Effector CD8-positive, alpha-beta T cell (primary cell): ENCODE measurements around the gene MARCHF10.
"Not testable (repeated sequence)": the region's sequence is repeated elsewhere in the genome, so short reads cannot be mapped to it uniquely, and the experiment has no call there.

Source experiments
- DNase-seq: peaks from one replicate; lab custom pipeline; 2025; lab: John Stamatoyannopoulos, UW

MARCHF10 gene

GRCh38 chr17:62696726-62697490, 111.2 kb downstream of the MARCHF10 start:
- DNase-seq, result no peak

- no peak for DNase-seq
Observed at GRCh38 chr17:62696256-62696655, 111.9 kb downstream of the MARCHF10 start.

- not testable (repeated sequence) for DNase-seq
Observed at GRCh38 chr17:62695093-62695738, 112.9 kb downstream of the MARCHF10 start.

- no peak for DNase-seq
Observed at GRCh38 chr17:62693616-62694409, 114.3 kb downstream of the MARCHF10 start.

GRCh38 chr17:62692721-62693431, 115.2 kb downstream of the MARCHF10 start:
- DNase-seq, result no peak

- no peak for DNase-seq
Observed at GRCh38 chr17:62692159-62692651, 115.9 kb downstream of the MARCHF10 start.

- not testable (repeated sequence) for DNase-seq
Observed at GRCh38 chr17:62691589-62691915, 116.6 kb downstream of the MARCHF10 start.

GRCh38 chr17:62690168-62690897, 117.8 kb downstream of the MARCHF10 start:
- DNase-seq, result no peak

- DNase-seq, result no peak
Observed at GRCh38 chr17:62689441-62690167, 118.5 kb downstream of the MARCHF10 start.

- DNase-seq, result no peak
Observed at GRCh38 chr17:62688398-62689160, 119.5 kb downstream of the MARCHF10 start.

GRCh38 chr17:62687997-62688396, 120.1 kb downstream of the MARCHF10 start:
- no peak for DNase-seq

GRCh38 chr17:62684179-62684578, 123.9 kb downstream of the MARCHF10 start:
- DNase-seq, result no peak

GRCh38 chr17:62681939-62682381, 126.2 kb downstream of the MARCHF10 start:
- no peak for DNase-seq

- no peak for DNase-seq
Observed at GRCh38 chr17:62681061-62681938, 126.8 kb downstream of the MARCHF10 start.

- DNase-seq, result no peak
Observed at GRCh38 chr17:62680541-62681052, 127.5 kb downstream of the MARCHF10 start.

- no peak for DNase-seq
Observed at GRCh38 chr17:62679866-62680377, 128.2 kb downstream of the MARCHF10 start.

- no peak for DNase-seq
Observed at GRCh38 chr17:62678214-62678919, 129.7 kb downstream of the MARCHF10 start.
